AG04450 (cell line): Measurements from ENCODE around the gene REG1A. TPM values are rescaled to one million over a fixed set of nuclear protein-coding genes. Genes with fewer than 3 reads are reported as not detected.

Experiments used
- CTCF ChIA-PET: fragments of 300-600, 350-600 bp; formaldehyde crosslinking; extraction: SDS; loops from one replicate; lab custom pipeline; 2022; ENCODE audit warnings: antibody characterized with exemption, inconsistent platforms; lab: Charles Lee
- POLR2A ChIA-PET: fragments of 350-600 bp; formaldehyde crosslinking; extraction: SDS; loops from one replicate; lab custom pipeline; 2021; ENCODE audit warnings: antibody characterized with exemption, inconsistent platforms; lab: Yijun Ruan, JAX
- DNase-seq: peaks from one replicate; pipeline ENCODE4 v3.0.0-alpha.2; 2011; ENCODE audit warnings: low read depth, low spot score
- H3K27ac ChIP-seq: one replicate; pipeline ENCODE4 v1.5.1; 2012; ENCODE audit warnings: low read depth, low read length, control low read depth
- H3K27me3 ChIP-seq: one replicate; pipeline ENCODE4 v1.6.0; 2012; ENCODE audit warnings: low read length; ENCODE audit not compliant: control insufficient read depth, insufficient read depth
- H3K4me3 ChIP-seq: 2 replicates; pipeline ENCODE4 v1.5.1; 2011; ENCODE audit warnings: mild to moderate bottlenecking, low read depth, low read length, control low read depth
- H3K9me3 ChIP-seq: 2 replicates; pipeline ENCODE4 v1.5.1; 2012; ENCODE audit warnings: low read length; ENCODE audit not compliant: control insufficient read depth, insufficient read depth
- polyA plus RNA-seq: library from polyadenylated mRNA; depleted of rRNA; stranded (reverse); fragments of >200 nt; gene quantifications from 2 replicates; pipeline ENCODE4 v1.2.3, GENCODE V29; 2011
- TF ChIP-seq, protein P1 (sequence below): IDR thresholded peaks from 2 replicates; pipeline ENCODE4 v1.5.1; 2011; ENCODE audit warnings: low read depth, low read length, control low read depth, inconsistent platforms

REG1A gene
- polyA plus RNA-seq, 1 experiment = not detected

DNA sequence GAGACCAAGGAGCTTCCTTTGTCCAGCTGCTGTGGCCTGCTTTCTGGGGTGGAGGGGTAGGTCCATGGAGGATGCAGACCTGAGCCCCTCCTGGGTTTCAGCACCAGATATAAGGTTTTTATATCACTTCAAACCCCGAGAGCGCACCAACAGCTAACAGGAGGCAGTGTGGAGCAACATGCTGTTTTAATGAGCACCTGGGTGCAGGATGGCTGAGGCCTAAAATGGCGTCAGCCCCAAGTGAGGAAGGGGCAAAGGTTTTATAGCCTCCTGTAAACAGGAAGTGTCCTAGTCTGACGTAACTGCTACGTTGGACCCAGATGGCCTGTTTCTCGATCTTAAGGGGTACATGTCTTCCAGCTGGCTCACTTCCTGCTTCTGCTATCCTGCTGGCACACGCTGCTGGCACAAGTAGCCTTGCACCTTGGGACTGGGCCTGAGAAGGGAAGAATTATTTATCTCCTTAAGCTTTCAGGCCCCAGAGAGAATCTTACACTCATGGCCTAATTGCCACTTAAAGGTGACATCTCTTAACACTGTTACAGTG, 21.1 kb upstream of the REG1A start:
- no peak overlapping the region for H3K27ac ChIP-seq
- peaks cover 30% of the 10 kb centered on the region for H3K9me3 ChIP-seq
- ChIA-PET CTCF (no interaction called here), POLR2A (no interaction called here)
- no peak for DNase-seq
- no peaks in the 10 kb centered on the region for H3K27me3 ChIP-seq
- H3K4me3 ChIP-seq = no peak overlapping the region
- TF ChIP-seq, protein P1, sequence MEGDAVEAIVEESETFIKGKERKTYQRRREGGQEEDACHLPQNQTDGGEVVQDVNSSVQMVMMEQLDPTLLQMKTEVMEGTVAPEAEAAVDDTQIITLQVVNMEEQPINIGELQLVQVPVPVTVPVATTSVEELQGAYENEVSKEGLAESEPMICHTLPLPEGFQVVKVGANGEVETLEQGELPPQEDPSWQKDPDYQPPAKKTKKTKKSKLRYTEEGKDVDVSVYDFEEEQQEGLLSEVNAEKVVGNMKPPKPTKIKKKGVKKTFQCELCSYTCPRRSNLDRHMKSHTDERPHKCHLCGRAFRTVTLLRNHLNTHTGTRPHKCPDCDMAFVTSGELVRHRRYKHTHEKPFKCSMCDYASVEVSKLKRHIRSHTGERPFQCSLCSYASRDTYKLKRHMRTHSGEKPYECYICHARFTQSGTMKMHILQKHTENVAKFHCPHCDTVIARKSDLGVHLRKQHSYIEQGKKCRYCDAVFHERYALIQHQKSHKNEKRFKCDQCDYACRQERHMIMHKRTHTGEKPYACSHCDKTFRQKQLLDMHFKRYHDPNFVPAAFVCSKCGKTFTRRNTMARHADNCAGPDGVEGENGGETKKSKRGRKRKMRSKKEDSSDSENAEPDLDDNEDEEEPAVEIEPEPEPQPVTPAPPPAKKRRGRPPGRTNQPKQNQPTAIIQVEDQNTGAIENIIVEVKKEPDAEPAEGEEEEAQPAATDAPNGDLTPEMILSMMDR = no peak

DNA sequence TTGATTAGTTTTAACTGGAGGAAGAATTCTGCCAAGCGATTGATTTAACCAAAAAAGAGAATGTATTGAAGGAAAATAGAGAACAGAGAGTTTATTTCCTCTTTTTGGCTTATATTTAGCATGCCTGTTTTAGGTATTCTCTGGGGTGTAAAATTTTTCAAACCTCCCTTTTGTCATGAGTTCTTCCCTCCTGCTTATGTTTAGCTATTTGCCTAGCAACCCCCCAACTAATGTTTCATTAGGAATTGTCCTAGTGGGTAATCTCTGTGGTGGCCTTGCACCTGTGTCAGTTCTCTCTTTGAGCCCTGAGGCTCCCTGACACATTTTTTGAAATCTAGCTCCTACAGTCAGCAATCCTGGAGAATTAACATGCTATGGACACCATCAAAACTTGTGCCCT, 20.0 kb upstream of the REG1A start:
- H3K4me3 ChIP-seq = no peak overlapping the region

DNA sequence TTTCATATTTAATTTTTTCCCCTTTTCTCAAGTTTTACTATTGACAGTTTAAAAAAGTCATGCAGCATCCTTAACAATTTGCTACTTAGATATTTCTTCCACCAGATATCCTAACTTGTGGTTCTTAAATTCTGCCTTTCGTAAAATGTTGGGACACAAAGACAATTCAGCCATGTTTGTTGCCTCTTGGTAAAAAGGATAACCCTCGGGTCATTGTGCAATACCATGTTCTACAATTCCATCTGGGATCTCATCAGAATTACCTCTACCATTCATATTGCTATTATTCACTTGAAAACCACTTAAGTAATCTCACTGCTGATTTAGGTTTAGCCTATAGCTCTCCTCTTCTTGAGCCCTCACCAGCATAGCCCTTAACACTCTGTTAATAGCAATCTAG, 19.3 kb upstream of the REG1A start:
- DNase-seq = no peak
- CTCF ChIA-PET = no interaction called here
- Histone ChIP-seq H3K27ac (no peak overlapping the region), H3K9me3 (peaks cover 22% of the 10 kb centered on the region), H3K27me3 (no peaks in the 10 kb centered on the region), H3K4me3 (no peak overlapping the region)
- TF ChIP-seq, protein P1 = no peak
- POLR2A ChIA-PET = no interaction called here

More for the DNA sequence above, 20.0 kb upstream of the REG1A start:
- ChIA-PET POLR2A (no interaction called here), CTCF (no interaction called here)
- H3K27ac ChIP-seq = no peak overlapping the region
- H3K27me3 ChIP-seq = no peaks in the 10 kb centered on the region
- TF ChIP-seq, protein P1 = no peak
- no peak for DNase-seq
- H3K9me3 ChIP-seq = peaks cover 29% of the 10 kb centered on the region

DNA sequence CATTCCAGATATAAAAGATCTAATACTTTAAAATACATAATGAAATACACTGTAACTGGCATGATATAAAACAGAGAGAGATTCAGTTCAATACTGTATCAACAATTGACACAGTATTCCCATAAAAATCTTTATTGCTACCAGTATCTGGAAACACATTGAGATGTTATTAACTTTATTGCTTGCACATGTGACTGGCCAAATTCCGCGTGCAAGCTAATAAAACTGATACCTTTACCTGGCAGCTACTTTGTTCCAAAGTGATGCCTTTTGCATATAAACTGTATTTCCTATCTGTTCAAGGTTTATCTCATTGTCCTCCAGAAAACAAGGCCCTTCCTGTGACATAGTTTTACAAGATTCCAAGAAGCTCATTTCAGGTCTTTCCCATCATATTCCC, 17.1 kb upstream of the REG1A start:
- DNase-seq = no peak
- no peak overlapping the region for H3K4me3 ChIP-seq
- H3K9me3 ChIP-seq = peaks cover 6% of the 10 kb centered on the region; the same call in 1 of the 2 replicates
- H3K27me3 ChIP-seq = no peaks in the 10 kb centered on the region
- no peak overlapping the region for H3K27ac ChIP-seq
- TF ChIP-seq, protein P1 = no peak
- POLR2A ChIA-PET = no interaction called here
- CTCF ChIA-PET = no interaction called here

DNA sequence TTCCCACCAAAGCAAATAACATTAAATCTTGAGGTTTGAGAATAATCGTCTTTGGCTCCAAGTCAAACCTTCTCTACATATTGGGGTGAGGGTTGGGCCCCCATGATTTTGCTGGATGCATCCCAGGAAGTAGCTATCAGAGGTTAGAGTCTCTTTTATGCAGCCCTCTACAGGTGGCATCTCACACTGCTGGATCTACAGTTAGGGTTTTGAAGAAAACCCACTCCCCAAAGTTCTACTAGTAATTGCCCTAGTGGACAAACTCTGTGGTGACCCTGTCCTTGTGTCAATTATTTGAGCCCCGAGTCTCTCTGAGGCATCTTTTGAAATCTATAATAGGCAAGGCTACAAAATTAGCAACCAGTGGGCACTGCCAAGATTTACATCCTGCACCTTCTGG, 15.0 kb upstream of the REG1A start:
- POLR2A ChIA-PET = no interaction called here
- Histone ChIP-seq H3K27ac (no peak overlapping the region), H3K4me3 (no peak overlapping the region), H3K27me3 (no peaks in the 10 kb centered on the region), H3K9me3 (peaks cover 3% of the 10 kb centered on the region; the same call in 1 of the 2 replicates)
- CTCF ChIA-PET = no interaction called here
- no peak for DNase-seq
- TF ChIP-seq, protein P1 = no peak
